OCI-LY7 (cell line): ENCODE measurements around the gene BTF3. TPM values are rescaled to one million over a fixed set of nuclear protein-coding genes. Genes with fewer than 3 reads are reported as not detected.
"Not testable (repeated sequence)": the region's sequence is repeated elsewhere in the genome, so short reads cannot be mapped to it uniquely, and the experiment has no call there.

Source experiments
- BruUV-seq: library from RNA; stranded (reverse); fragments of 400-500 nt; replicated peaks from 2 replicates; lab custom pipeline; 2021; lab: Mats Ljungman, UMichigan
- CTCF ChIA-PET: fragments of 300-600 bp; sonication (Branson Sonifier 250); formaldehyde crosslinking; loops from one replicate; lab custom pipeline; 2022; ENCODE audit warnings: antibody characterized with exemption; ENCODE audit not compliant: unreplicated experiment; lab: Charles Lee
- POLR2A ChIA-PET: fragments of 300-600 bp; sonication (Branson Sonifier 250); formaldehyde crosslinking; loops from one replicate; lab custom pipeline; 2022; ENCODE audit warnings: antibody characterized with exemption; lab: Charles Lee
- DNase-seq: peaks from one replicate; pipeline ENCODE4 v3.0.0-alpha.2; 2015; ENCODE audit warnings: low spot score
- H2AFZ ChIP-seq: fragments of 200-600 bp; sonication (generic), shearing (Covaris generic); 2 replicates; pipeline ENCODE4 v1.6.1; 2014; ENCODE audit warnings: mild to moderate bottlenecking, antibody characterized with exemption, low read length, moderate library complexity
- H3K27ac ChIP-seq: fragments of 200-600 bp; sonication (generic); 2 replicates; pipeline ENCODE4 v1.5.1; 2014; ENCODE audit warnings: mixed run types, low read depth, mild to moderate bottlenecking, moderate library complexity, low read length, inconsistent platforms; ENCODE audit not compliant: poor library complexity, severe bottlenecking
- H3K36me3 ChIP-seq: fragments of 200-600 bp; sonication (generic); 2 replicates; pipeline ENCODE4 v1.6.1; 2014; ENCODE audit warnings: mild to moderate bottlenecking, antibody characterized with exemption, low read length, moderate library complexity, mixed read lengths; ENCODE audit not compliant: insufficient read depth
- H3K4me1 ChIP-seq: fragments of 200-600 bp; sonication (generic); 2 replicates; pipeline ENCODE4 v1.5.1; 2014; ENCODE audit warnings: mild to moderate bottlenecking, low read length; ENCODE audit not compliant: insufficient read depth, poor library complexity, severe bottlenecking
- H3K4me2 ChIP-seq: fragments of 200-600 bp; sonication (generic); 2 replicates; pipeline ENCODE4 v1.6.1; 2014; ENCODE audit warnings: mild to moderate bottlenecking, low read length
- H3K4me3 ChIP-seq: fragments of 200-600 bp; sonication (generic); 2 replicates; pipeline ENCODE4 v1.5.1; 2014; ENCODE audit warnings: mild to moderate bottlenecking, low read depth, low read length; ENCODE audit not compliant: poor library complexity, severe bottlenecking
- H3K79me2 ChIP-seq: fragments of 200-600 bp; sonication (generic); 2 replicates; pipeline ENCODE4 v1.6.1; 2016; ENCODE audit warnings: low read depth, mild to moderate bottlenecking, low read length, moderate library complexity, mixed read lengths; ENCODE audit not compliant: insufficient read depth
- H3K9me2 ChIP-seq: fragments of 200-600 bp; sonication (generic); 2 replicates; pipeline ENCODE4 v1.6.1; 2016; ENCODE audit warnings: mild to moderate bottlenecking, low read length, mixed read lengths; ENCODE audit not compliant: insufficient read depth
- H3K9me3 ChIP-seq: fragments of 200-600 bp; sonication (generic); 2 replicates; pipeline ENCODE4 v1.6.1; 2014; ENCODE audit warnings: mild to moderate bottlenecking, mixed run types, low read length, mixed read lengths
- H4K20me1 ChIP-seq: fragments of 200-600 bp; sonication (generic); 2 replicates; pipeline ENCODE4 v1.6.1; 2014; ENCODE audit warnings: mild to moderate bottlenecking, antibody characterized with exemption, low read length, moderate library complexity, mixed read lengths; ENCODE audit not compliant: insufficient read depth
- EZH2phosphoT487 ChIP-seq: fragments of 200-600 bp; sonication (generic); IDR thresholded peaks from 2 replicates; pipeline ENCODE4 v1.6.1; 2018; ENCODE audit warnings: low read depth, borderline replicate concordance, mild to moderate bottlenecking, mixed run types, antibody characterized with exemption, low read length, moderate library complexity, mixed read lengths
- intact Hi-C: fragments of 100-400 bp; cut with micrococcal nuclease; formaldehyde crosslinking; loops from one replicate; pipeline ENCODE4 v1.10.0; 2022; ENCODE audit not compliant: unreplicated experiment
- total RNA-seq, 2 experiments: library from RNA; depleted of rRNA in 1 of 2; stranded (reverse); fragments of >200 nt in 1 of 2; shearing (Covaris generic) in 1 of 2; gene quantifications; 2 replicates each; pipeline ENCODE4 v1.2.3, GENCODE V29; 2014 to 2022
- TF ChIP-seq, protein P1 (sequence below): fragments of 200-600 bp; sonication (generic); conservative IDR thresholded peaks from 2 replicates; pipeline ENCODE4 v1.5.1; 2014; ENCODE audit warnings: mild to moderate bottlenecking, antibody characterized with exemption, low read length, moderate library complexity, mixed read lengths

Gene BTF3
- total RNA-seq, 2 experiments from 2014 or later, result 350 to 736 TPM

DNA sequence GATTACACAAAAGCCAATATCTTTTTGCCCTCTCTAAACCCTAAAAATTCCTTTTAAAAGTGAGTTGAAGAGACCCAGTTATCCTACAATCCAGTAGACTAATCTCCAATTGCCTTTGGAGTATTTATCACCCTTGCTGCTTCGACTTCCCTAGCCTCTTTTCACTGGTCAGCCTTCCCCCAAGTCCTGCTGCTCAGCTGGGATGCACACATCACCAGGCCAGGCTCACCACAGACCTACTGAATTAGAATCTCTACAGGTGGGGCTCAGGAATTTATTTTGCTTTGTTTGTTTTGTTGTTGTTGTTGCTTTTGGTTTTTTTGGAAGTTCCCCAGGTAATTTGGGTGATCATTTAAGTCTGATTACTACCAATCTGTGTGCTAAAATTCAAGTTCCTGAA, 38.1 kb upstream of the BTF3 start:
- H2AFZ ChIP-seq, result no peak overlapping the region
- no peaks in the 10 kb centered on the region for H3K36me3 ChIP-seq
- intact Hi-C loops, result no loop called here
- H3K4me2 ChIP-seq, result no peak overlapping the region
- POLR2A ChIA-PET, result no interaction called here
- DNase-seq, result no peak
- H3K9me3 ChIP-seq, result no peaks in the 10 kb centered on the region
- H3K79me2 ChIP-seq, result no peaks in the 10 kb centered on the region
- no peaks in the 10 kb centered on the region for H3K9me2 ChIP-seq
- H3K4me3 ChIP-seq, result no peak overlapping the region
- H3K4me1 ChIP-seq, result no peaks in the 10 kb centered on the region
- BruUV-seq, result no TSS peak
- CTCF ChIA-PET, result no interaction called here
- H3K27ac ChIP-seq, result no peak overlapping the region
- no peaks in the 10 kb centered on the region for H4K20me1 ChIP-seq
- TF ChIP-seq EZH2phosphoT487, result no peak
- TF ChIP-seq, protein P1, sequence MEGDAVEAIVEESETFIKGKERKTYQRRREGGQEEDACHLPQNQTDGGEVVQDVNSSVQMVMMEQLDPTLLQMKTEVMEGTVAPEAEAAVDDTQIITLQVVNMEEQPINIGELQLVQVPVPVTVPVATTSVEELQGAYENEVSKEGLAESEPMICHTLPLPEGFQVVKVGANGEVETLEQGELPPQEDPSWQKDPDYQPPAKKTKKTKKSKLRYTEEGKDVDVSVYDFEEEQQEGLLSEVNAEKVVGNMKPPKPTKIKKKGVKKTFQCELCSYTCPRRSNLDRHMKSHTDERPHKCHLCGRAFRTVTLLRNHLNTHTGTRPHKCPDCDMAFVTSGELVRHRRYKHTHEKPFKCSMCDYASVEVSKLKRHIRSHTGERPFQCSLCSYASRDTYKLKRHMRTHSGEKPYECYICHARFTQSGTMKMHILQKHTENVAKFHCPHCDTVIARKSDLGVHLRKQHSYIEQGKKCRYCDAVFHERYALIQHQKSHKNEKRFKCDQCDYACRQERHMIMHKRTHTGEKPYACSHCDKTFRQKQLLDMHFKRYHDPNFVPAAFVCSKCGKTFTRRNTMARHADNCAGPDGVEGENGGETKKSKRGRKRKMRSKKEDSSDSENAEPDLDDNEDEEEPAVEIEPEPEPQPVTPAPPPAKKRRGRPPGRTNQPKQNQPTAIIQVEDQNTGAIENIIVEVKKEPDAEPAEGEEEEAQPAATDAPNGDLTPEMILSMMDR, result no peak

DNA sequence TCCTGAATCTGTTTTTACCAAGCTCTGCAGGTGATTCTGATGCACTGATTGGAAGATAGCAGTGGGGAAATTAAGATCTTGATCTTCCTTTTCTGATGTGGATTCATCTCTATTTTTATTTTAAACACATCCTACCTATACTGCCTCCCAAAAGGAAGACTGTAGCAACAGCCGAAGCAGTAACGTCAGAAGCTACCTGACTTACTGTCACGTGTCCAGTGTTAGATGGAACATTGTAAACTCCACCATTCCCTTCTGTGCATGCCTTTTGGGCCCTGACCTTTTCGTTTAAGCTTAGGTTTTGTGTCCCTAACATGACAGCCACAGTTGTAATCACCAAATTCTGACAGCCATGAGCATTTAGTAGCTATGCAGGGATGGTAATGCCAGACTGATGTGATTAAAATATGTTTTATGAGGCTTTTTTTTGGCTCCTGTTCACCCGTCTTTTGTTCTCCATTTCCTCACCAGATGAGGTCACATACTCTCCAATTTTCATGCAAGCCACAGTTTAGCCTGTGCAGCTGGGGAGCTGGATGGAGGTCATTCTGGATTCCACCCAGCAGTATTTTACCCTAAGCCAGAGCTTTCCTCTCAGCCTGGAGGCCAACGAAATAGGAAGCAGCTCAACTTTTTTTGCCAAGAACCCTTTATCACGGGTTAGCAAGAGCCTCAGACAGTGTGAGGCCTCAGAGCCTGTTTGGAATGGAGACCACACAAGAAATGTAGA, 34.1 kb upstream of the BTF3 start:
- BruUV-seq, result no TSS peak
- Histone ChIP-seq H3K4me3 (no peak overlapping the region), H3K9me3 (no peaks in the 10 kb centered on the region), H2AFZ (no peak overlapping the region), H3K27ac (no peak overlapping the region), H3K36me3 (no peaks in the 10 kb centered on the region), H3K4me1 (no peaks in the 10 kb centered on the region), H4K20me1 (no peaks in the 10 kb centered on the region), H3K9me2 (no peaks in the 10 kb centered on the region), H3K79me2 (no peaks in the 10 kb centered on the region), H3K4me2 (no peak overlapping the region)
- intact Hi-C loops, result no loop called here
- TF ChIP-seq, protein P1, result no peak
- TF ChIP-seq EZH2phosphoT487, result no peak
- no peak for DNase-seq
- ChIA-PET CTCF (no interaction called here), POLR2A (no interaction called here)

DNA sequence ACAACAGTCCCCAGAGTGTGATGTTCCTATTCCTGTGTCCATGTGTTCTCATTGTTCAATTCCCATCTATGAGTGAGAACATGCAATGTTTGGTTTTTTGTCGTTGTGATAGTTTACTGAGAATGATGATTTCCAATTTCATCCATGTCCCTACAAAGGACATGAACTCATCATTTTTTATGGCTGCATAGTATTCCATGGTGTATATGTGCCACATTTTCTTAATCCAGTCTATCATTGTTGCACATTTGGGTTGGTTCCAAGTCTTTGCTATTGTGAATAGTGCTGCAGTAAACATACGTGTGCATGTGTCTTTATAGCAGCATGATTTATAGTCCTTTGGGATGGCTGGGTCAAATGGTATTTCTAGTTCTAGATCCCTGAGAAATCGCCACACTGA, 29.6 kb upstream of the BTF3 start:
- H3K36me3 ChIP-seq, H3K9me2 ChIP-seq, H3K79me2 ChIP-seq: not testable (repeated sequence)

More for the DNA sequence above, 29.6 kb upstream of the BTF3 start:
- H2AFZ ChIP-seq, H3K4me3 ChIP-seq, H3K4me1 ChIP-seq, intact Hi-C loops, CTCF ChIA-PET, H3K4me2 ChIP-seq, H4K20me1 ChIP-seq, H3K9me3 ChIP-seq, DNase-seq, BruUV-seq, H3K27ac ChIP-seq: not testable (repeated sequence)
- POLR2A ChIA-PET, result interaction anchor here (0.6 kb wide), 1 partner anchor 248 kb away, joined by 3 read pairs; no protein-coding TSS in a partner anchor
